HepG2 (cell line): Measurements from ENCODE around the gene AHRR. TPM values are rescaled to one million over a fixed set of nuclear protein-coding genes. Genes with fewer than 3 reads are reported as not detected.

Source experiments
- ATAC-seq: fragments of 200-7000 bp; cut with Tn5 transposase; 3 replicates; pipeline ENCODE4 v1.9.1; 2020; ENCODE audit warnings: mild to moderate bottlenecking, moderate library complexity
- BruUV-seq: library from RNA; stranded (reverse); fragments of 400-500 nt; replicated peaks from 2 replicates; lab custom pipeline; 2021; lab: Mats Ljungman, UMichigan
- CTCF ChIA-PET: fragments of 300-600 bp; formaldehyde crosslinking; extraction: SDS; loops from one replicate; lab custom pipeline; 2021; ENCODE audit warnings: low total read pairs, inconsistent platforms, low intra/inter-chr PET ratio; lab: Yijun Ruan, JAX
- POLR2A ChIA-PET: fragments of 350-600 bp; sonication (Branson Sonifier 250); formaldehyde crosslinking; loops from one replicate; lab custom pipeline; 2020; ENCODE audit warnings: antibody characterized with exemption, inconsistent platforms; lab: Yijun Ruan, JAX
- DNase-seq: peaks from one replicate; pipeline ENCODE4 v3.0.0-alpha.2; 2015; ENCODE audit warnings: low spot score
- FAIRE-seq: peaks from 3 replicates; lab custom pipeline; 2011; peaks lifted over from hg19 to GRCh38; lab: Jason Lieb, UNC
- H2AFZ ChIP-seq: one replicate; pipeline ENCODE4 v1.6.1; 2011; ENCODE audit warnings: low read length, inconsistent platforms
- H3K27ac ChIP-seq: fragments of 300-600 bp; 3 replicates; pipeline ENCODE4 v1.8.0; 2011; ENCODE audit warnings: mixed run types, mild to moderate bottlenecking, mixed read lengths, low read length, inconsistent platforms; ENCODE audit not compliant: insufficient read depth; ENCODE audit errors: extremely low read length
- H3K27me3 ChIP-seq, 2 experiments: fragments of 200-600 bp in 1 of 2; 2 replicates in 1 of 2; 3 replicates in 1 of 2; pipeline versions ENCODE4 v1.6.0 to v1.8.0; 2011; ENCODE audit warnings: low read length in 2 of 2, mild to moderate bottlenecking in 2 of 2, moderate library complexity in 2 of 2, inconsistent platforms in 1 of 2; ENCODE audit not compliant: insufficient read depth in 2 of 2, control insufficient read depth in 1 of 2
- H3K36me3 ChIP-seq, 2 experiments: fragments of 200-600 bp in 1 of 2; replicated peaks in 1 of 2; 2 replicates in 1 of 2; 3 replicates in 1 of 2; pipeline versions ENCODE4 v1.5.1 to v1.8.0; 2011; ENCODE audit warnings: low read length in 2 of 2, inconsistent platforms in 1 of 2; ENCODE audit not compliant: insufficient read depth in 2 of 2, control insufficient read depth in 1 of 2
- H3K4me1 ChIP-seq: 2 replicates; pipeline ENCODE4 v1.5.1; 2012; ENCODE audit warnings: low read length, inconsistent platforms; ENCODE audit not compliant: insufficient read depth
- H3K4me2 ChIP-seq: 2 replicates; pipeline ENCODE4 v1.6.0; 2011; ENCODE audit warnings: low read depth, low read length, inconsistent platforms
- H3K4me3 ChIP-seq, 3 experiments: fragments of 200-600 bp in 1 of 3; sonication (generic), shearing (Covaris generic) in 1 of 3; replicated peaks in 1 of 3; 2 replicates each; pipeline ENCODE4 v1.5.1; 2011 to 2016; ENCODE audit warnings: low read length in 3 of 3, inconsistent platforms in 2 of 3, low read depth in 2 of 3, mild to moderate bottlenecking in 2 of 3, control low read depth in 1 of 3, mixed read lengths in 1 of 3; ENCODE audit not compliant: insufficient read depth in 1 of 3
- H3K79me2 ChIP-seq: one replicate; pipeline ENCODE4 v1.6.1; 2011; ENCODE audit warnings: low read length, inconsistent platforms; ENCODE audit not compliant: insufficient read depth
- H3K9ac ChIP-seq: 2 replicates; pipeline ENCODE4 v1.6.0; 2011; ENCODE audit warnings: mild to moderate bottlenecking, low read depth, low read length, inconsistent platforms; ENCODE audit not compliant: insufficient read depth
- H3K9me3 ChIP-seq: 2 replicates; pipeline ENCODE4 v1.5.1; 2012; ENCODE audit warnings: mild to moderate bottlenecking, low read length
- H4K20me1 ChIP-seq: 2 replicates; pipeline ENCODE4 v1.6.0; 2011; ENCODE audit warnings: inconsistent platforms, mild to moderate bottlenecking, low read length, moderate library complexity; ENCODE audit not compliant: insufficient read depth
- AGO2 ChIP-seq: fragments of 200-400 bp; formaldehyde crosslinking; optimal IDR thresholded peaks from 2 replicates; pipeline ENCODE3; 2017; ENCODE audit warnings: mild to moderate bottlenecking, low read depth, low read length, moderate library complexity
- ASH2L ChIP-seq: fragments of 300-600, 200-600 bp; sonication (generic); IDR thresholded peaks from 2 replicates; pipeline ENCODE4 v1.7.0; 2017; ENCODE audit warnings: low read depth, mild to moderate bottlenecking, moderate library complexity, mixed read lengths, low read length; ENCODE audit not compliant: insufficient read length
- NFE2L2 ChIP-seq: fragments of 150-350 bp; IDR thresholded peaks from 2 replicates; pipeline ENCODE4 v1.6.1; 2014; ENCODE audit warnings: low read length
- NFYC ChIP-seq: IDR thresholded peaks from 2 replicates; pipeline ENCODE4 v1.6.1; 2016; ENCODE audit warnings: missing genetic modification reagents, missing compliant biosample characterization
- POLR2A ChIP-seq, 2 experiments: IDR thresholded peaks; 2 replicates each; pipeline ENCODE4 v1.6.1; 2011; ENCODE audit warnings: low read depth in 2 of 2, low read length in 2 of 2, mild to moderate bottlenecking in 1 of 2, moderate library complexity in 1 of 2; ENCODE audit not compliant: insufficient read depth in 1 of 2
- RAD21 ChIP-seq: fragments of 450-650 bp; formaldehyde crosslinking; IDR thresholded peaks from 2 replicates; pipeline ENCODE4 v1.5.0; 2020; ENCODE audit warnings: mild to moderate bottlenecking
- REPIN1 ChIP-seq: sonication (generic); formaldehyde crosslinking; IDR thresholded peaks from 2 replicates; pipeline ENCODE4 v1.8.0; 2022; ENCODE audit warnings: missing genetic modification reagents, low read depth, mild to moderate bottlenecking, borderline replicate concordance
- ZBTB8A ChIP-seq: sonication (generic); formaldehyde crosslinking; IDR thresholded peaks from 2 replicates; pipeline ENCODE4 v1.4.0; 2020; ENCODE audit warnings: mild to moderate bottlenecking, low read depth, missing genetic modification reagents, borderline replicate concordance
- ZNF251 ChIP-seq: sonication (generic); formaldehyde crosslinking; IDR thresholded peaks from 2 replicates; pipeline ENCODE4 v1.9.0; 2021; ENCODE audit warnings: mild to moderate bottlenecking, missing genetic modification reagents
- ZNF772 ChIP-seq: sonication (generic); formaldehyde crosslinking; IDR thresholded peaks from 2 replicates; pipeline ENCODE4 v1.5.0; 2020; ENCODE audit warnings: mild to moderate bottlenecking, missing genetic modification reagents
- ZNF776 ChIP-seq: sonication (generic); formaldehyde crosslinking; IDR thresholded peaks from 2 replicates; pipeline ENCODE4 v1.4.0; 2020; ENCODE audit warnings: mild to moderate bottlenecking, missing genetic modification reagents
- ZNF788 ChIP-seq: sonication (generic); formaldehyde crosslinking; IDR thresholded peaks from 2 replicates; pipeline ENCODE4 v1.5.0; 2020; ENCODE audit warnings: mild to moderate bottlenecking, missing genetic modification reagents, borderline replicate concordance
- ZNF841 ChIP-seq: sonication (generic); formaldehyde crosslinking; IDR thresholded peaks from 2 replicates; pipeline ENCODE4 v1.8.1; 2023; ENCODE audit warnings: missing genetic modification reagents, borderline replicate concordance
- WGBS: methylation state at CpG from one replicate; pipeline ENCODE4 v1.1.6; 2017; ENCODE audit warnings: low lambda C conversion rate; 5-methylcytosine and 5-hydroxymethylcytosine counted together
- in situ Hi-C: cut with HindIII; loops from 2 replicates; pipeline ENCODE4 v1.10.0; 2017; ENCODE audit warnings: low pct_unique_long_range_greater_than_20kb; ENCODE audit not compliant: extremely low pct_ligation_motif_present
- intact Hi-C: fragments of 100-400 bp; cut with micrococcal nuclease; formaldehyde crosslinking; loops from one replicate; pipeline ENCODE4 v1.10.0; 2022; ENCODE audit not compliant: unreplicated experiment
- polyA plus RNA-seq, 8 experiments: library from polyadenylated mRNA; depleted of rRNA in 3 of 8; stranded (reverse) in 7 of 8; unstranded in 1 of 8; fragments of >200 nt; fragmentation: Illumina TruSeq in 4 of 8; extraction: Trizol in 4 of 8; gene quantifications; 2 replicates each; pipeline versions ENCODE4 v1.2.1 to v1.2.3, GENCODE V29; 2011 to 2016; ENCODE audit warnings: low read depth in 4 of 8, missing spikeins in 1 of 8, mixed read lengths in 1 of 8; ENCODE audit not compliant: insufficient read depth in 1 of 8
- total RNA-seq, 5 experiments: library from RNA; depleted of rRNA; stranded (reverse); fragments of >200 nt; fragmentation: Illumina TruSeq; extraction: Trizol; gene quantifications; 2 replicates each; pipeline ENCODE4 v1.2.3, GENCODE V29; 2016; ENCODE audit warnings: low read depth in 1 of 5
- TF ChIP-seq, protein P1 (sequence below): sonication (generic); formaldehyde crosslinking; conservative IDR thresholded peaks from 2 replicates; pipeline ENCODE4 v1.8.0; 2022; ENCODE audit warnings: mild to moderate bottlenecking, moderate library complexity, missing genetic modification reagents

Gene AHRR
- total and polyA plus RNA-seq, 2 of the 13 experiments (the other 11 are each of a cell fraction or from before 2014, with no cell fraction given), result 0.28 to 0.35 TPM

DNA sequence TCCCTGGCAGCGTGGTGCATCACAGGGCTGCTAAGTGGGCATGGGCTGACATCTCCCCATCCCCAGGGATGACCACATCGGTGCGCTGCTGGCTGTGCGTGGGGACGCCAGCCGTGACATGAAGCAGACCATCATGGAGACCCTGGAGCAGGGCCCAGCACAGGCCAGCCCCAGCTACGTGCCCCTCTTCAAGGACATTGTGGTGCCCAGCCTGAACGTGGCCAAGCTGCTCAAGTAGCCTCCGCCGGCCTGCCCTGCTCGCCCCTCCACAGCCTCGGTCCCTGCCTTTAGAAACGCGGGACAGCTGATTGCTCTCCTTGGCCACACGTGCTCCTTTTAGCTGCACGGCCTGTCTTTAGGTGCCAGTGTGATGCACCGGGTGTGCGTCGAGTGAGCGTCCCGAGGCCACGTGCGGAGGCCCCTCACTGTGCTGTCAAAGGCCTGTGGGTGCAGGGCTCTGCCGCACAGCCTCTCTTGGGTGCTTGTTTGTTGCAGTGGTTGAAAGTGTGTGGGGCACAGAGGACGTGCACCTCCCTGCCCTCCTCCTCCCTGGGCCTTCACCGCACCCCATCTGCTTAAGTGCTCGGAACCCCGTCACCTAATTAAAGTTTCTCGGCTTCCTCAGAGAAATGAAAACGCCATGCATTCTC is 145.3 kb downstream of the AHRR start:
- CTCF ChIA-PET, result no interaction called here
- intact Hi-C loops, result no loop called here
- no peak overlapping the region for H2AFZ ChIP-seq

DNA sequence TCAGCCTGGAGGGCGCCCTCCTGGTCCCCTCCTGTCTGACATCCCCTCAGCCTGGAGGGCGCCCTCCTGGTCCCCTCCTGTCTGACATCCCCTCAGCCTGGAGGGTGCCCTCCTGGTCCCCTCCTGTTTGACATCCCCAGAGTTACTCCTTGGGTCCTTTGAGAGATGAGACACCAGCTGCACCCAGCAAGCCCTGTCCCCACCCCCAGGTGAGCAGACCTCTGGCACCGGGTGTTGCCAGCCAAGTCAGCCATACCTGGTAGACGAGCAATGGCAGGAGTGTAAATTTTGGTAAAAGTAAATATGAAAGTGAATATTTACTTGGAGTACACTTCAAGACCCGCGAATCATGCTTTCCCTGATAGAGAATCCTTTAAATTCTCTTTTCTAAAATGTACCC is 146.9 kb downstream of the AHRR start:
- Histone ChIP-seq H3K27ac (no peak overlapping the region), H3K27me3 (no peaks in the 10 kb centered on the region), H3K4me3 (no peak overlapping the region), H3K36me3 (peaks cover 3 to 11% of the 10 kb centered on the region in 2 experiments; a peak in 2 of 5 replicates), H2AFZ (no peak overlapping the region), H3K79me2 (peaks cover 3% of the 10 kb centered on the region), H3K4me2 (no peak overlapping the region), H3K9me3 (no peaks in the 10 kb centered on the region), H3K9ac (no peak overlapping the region), H3K4me1 (peaks cover 16% of the 10 kb centered on the region)
- no TSS peak for BruUV-seq
- no peak for ATAC-seq
- no peak for DNase-seq
- FAIRE-seq, result no peak
- CTCF ChIA-PET, result no interaction called here
- POLR2A ChIA-PET, result no interaction called here
- TF ChIP-seq, protein P1, sequence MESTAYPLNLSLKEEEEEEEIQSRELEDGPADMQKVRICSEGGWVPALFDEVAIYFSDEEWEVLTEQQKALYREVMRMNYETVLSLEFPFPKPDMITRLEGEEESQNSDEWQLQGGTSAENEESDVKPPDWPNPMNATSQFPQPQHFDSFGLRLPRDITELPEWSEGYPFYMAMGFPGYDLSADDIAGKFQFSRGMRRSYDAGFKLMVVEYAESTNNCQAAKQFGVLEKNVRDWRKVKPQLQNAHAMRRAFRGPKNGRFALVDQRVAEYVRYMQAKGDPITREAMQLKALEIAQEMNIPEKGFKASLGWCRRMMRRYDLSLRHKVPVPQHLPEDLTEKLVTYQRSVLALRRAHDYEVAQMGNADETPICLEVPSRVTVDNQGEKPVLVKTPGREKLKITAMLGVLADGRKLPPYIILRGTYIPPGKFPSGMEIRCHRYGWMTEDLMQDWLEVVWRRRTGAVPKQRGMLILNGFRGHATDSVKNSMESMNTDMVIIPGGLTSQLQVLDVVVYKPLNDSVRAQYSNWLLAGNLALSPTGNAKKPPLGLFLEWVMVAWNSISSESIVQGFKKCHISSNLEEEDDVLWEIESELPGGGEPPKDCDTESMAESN (CRISPR knock-in tag), result no peak
- TF ChIP-seq ZNF251 (CRISPR knock-in tag) (no peak), ZNF841 (no peak), RAD21 (CRISPR knock-in tag) (no peak), ZNF772 (no peak), ZNF788 (CRISPR knock-in tag) (no peak), ZBTB8A (no peak), ZNF776 (CRISPR knock-in tag) (no peak), ASH2L (no peak), NFYC (CRISPR knock-in tag) (no peak), NFE2L2 (no peak), REPIN1 (CRISPR knock-in tag) (no peak)
- TF ChIP-seq, all 625 proteins: peak for 0
- in situ Hi-C loops (no loop called here), intact Hi-C loops (no loop called here)
- 81% methylated on average over 6 of the region's 6 CpGs for WGBS
- H4K20me1 ChIP-seq, result peaks cover 4% of the 10 kb centered on the region; the same call in 1 of the 2 replicates

More for the DNA sequence above, 145.3 kb downstream of the AHRR start:
- peaks cover 12% of the 10 kb centered on the region for H3K4me1 ChIP-seq
- H3K4me3 ChIP-seq, result no peak overlapping the region
- no peak overlapping the region for H3K27ac ChIP-seq
- H3K27me3 ChIP-seq, result no peaks in the 10 kb centered on the region
- in situ Hi-C loops, result no loop called here
- no peak overlapping the region for H3K9ac ChIP-seq
- H4K20me1 ChIP-seq, result peaks cover 4% of the 10 kb centered on the region; the same call in 1 of the 2 replicates
- H3K4me2 ChIP-seq, result no peak overlapping the region
- ATAC-seq, result no peak; the same call in 2 of the 3 replicates
- DNase-seq, result no peak
- WGBS, result 95% methylated on average over 15 of the region's 30 CpGs
- H3K36me3 ChIP-seq, result peaks cover 5 to 18% of the 10 kb centered on the region in 2 experiments; a peak in 3 of 5 replicates
- H3K9me3 ChIP-seq, result no peaks in the 10 kb centered on the region
- POLR2A ChIA-PET, result no interaction called here
- no peak for FAIRE-seq
- no peak for TF ChIP-seq POLR2A (IDR thresholded peaks at IDR 0.05; ENCODE audit: insufficient read depth in 1 of 2, low read depth in 2 of 2, low read length in 2 of 2)
- TF ChIP-seq AGO2, result peak; percentile 39
- no TSS peak for BruUV-seq
- H3K79me2 ChIP-seq, result no peaks in the 10 kb centered on the region
